ENCODE results near the gene BATF3.

BATF3 gene, protein sequence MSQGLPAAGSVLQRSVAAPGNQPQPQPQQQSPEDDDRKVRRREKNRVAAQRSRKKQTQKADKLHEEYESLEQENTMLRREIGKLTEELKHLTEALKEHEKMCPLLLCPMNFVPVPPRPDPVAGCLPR

DNA sequence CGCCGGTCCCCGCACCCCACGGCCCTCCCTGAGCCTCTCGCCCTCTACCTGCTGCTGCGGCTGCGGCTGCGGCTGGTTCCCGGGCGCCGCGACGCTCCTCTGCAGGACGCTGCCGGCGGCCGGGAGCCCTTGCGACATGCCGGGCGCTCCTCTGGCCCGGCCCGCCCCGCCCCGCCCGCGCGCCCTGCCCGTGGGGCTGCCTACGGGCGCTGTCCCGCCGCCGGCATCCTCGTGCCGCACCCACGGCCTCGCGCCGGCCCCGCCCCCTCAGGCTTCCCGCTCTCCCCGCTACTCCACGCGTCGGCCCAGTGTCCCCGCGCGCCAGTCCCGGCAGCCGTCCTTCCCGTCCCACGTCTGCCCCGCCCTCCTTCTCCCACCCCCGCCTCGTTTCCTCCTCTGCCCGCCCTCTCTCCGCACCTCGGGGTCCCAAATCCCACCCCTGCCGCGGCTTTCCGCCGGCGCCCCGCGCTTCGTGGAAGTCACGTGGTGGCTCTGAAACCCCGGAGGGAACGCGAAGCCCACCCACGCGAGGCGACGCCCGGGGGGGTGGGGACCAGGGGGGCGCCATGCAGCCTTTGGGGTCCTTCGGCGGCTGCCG is at the start of gene BATF3:
TSS of gene BATF3 (minus strand) at position 216 of the 598 bp plus-strand sequence. CDS start at position 138, 78 bp downstream.
- no peak for TF ChIP-seq GATA3 (IDR thresholded peaks at IDR 0.05; ENCODE audit: low read depth, low read length)
- TF ChIP-seq GATA2 (IDR thresholded peaks at IDR 0.05; ENCODE audit: low read depth, low read length), result no peak

DNA sequence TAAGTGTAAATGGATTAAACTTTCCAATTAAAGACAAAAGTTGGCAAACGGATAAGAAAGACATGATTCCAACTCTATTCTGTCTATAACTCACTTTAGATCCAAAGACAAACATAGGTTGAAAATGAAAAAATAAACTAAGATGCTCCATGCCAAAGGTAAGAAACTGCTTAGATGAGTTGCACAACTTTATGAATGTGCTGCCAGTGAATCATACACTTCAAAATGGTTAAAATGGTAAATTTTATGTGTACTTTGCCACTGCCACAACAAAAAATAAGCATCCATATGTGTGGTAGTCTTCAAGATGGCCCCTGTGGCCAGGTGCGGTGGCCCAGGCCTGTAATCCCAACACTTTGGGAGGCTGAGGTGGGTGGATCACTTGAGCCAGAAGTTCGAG is 46.9 kb upstream of the BATF3 start:
- TF ChIP-seq GATA2 (IDR thresholded peaks at IDR 0.05; ENCODE audit: low read depth, low read length), result no peak
- TF ChIP-seq GATA3 (IDR thresholded peaks at IDR 0.05; ENCODE audit: low read depth, low read length), result no peak

- TF ChIP-seq GATA3 (IDR thresholded peaks at IDR 0.05; ENCODE audit: low read depth, low read length) (no peak), GATA2 (IDR thresholded peaks at IDR 0.05; ENCODE audit: low read depth, low read length) (no peak)
Observed at GRCh38 chr1:212745303-212745702, 45.7 kb upstream of the BATF3 start.

- TF ChIP-seq GATA3 (IDR thresholded peaks at IDR 0.05; ENCODE audit: low read depth, low read length) (no peak), GATA2 (IDR thresholded peaks at IDR 0.05; ENCODE audit: low read depth, low read length) (no peak)
Observed at GRCh38 chr1:212743901-212744475, 44.3 kb upstream of the BATF3 start.

DNA sequence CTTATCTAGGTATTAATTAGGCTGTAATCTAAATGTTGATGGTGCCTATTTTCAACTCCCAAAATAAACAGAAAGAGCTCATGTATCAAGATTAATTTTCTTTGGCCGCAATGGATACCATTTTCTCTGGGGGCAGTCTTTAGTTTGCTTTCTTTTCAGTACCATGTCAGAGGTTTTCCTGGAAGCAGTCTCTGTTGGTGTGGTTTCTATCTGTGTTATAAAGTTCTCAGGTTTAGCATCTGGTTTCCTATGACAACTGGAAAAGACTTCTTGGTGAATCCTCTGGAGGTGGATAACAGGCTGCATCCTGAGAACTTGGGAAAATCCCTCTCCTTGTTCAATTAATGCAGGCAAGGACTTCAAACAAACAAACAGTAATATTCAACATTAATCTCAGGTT is 38.7 kb upstream of the BATF3 start:
- no peak for TF ChIP-seq GATA3 (IDR thresholded peaks at IDR 0.05; ENCODE audit: low read depth, low read length)
- no peak for TF ChIP-seq GATA2 (IDR thresholded peaks at IDR 0.05; ENCODE audit: low read depth, low read length)

- TF ChIP-seq GATA3 (IDR thresholded peaks at IDR 0.05; ENCODE audit: low read depth, low read length) (no peak), GATA2 (IDR thresholded peaks at IDR 0.05; ENCODE audit: low read depth, low read length) (no peak)
Observed at GRCh38 chr1:212737559-212737958, 37.9 kb upstream of the BATF3 start.

- no peak for TF ChIP-seq GATA3 (IDR thresholded peaks at IDR 0.05; ENCODE audit: low read depth, low read length)
- no peak for TF ChIP-seq GATA2 (IDR thresholded peaks at IDR 0.05; ENCODE audit: low read depth, low read length)
Observed at GRCh38 chr1:212733109-212733508, 33.5 kb upstream of the BATF3 start.

GRCh38 chr1:212731630-212732029 is 32.0 kb upstream of the BATF3 start:
- TF ChIP-seq GATA2 (IDR thresholded peaks at IDR 0.05; ENCODE audit: low read depth, low read length) (no peak), GATA3 (IDR thresholded peaks at IDR 0.05; ENCODE audit: low read depth, low read length) (no peak)

DNA sequence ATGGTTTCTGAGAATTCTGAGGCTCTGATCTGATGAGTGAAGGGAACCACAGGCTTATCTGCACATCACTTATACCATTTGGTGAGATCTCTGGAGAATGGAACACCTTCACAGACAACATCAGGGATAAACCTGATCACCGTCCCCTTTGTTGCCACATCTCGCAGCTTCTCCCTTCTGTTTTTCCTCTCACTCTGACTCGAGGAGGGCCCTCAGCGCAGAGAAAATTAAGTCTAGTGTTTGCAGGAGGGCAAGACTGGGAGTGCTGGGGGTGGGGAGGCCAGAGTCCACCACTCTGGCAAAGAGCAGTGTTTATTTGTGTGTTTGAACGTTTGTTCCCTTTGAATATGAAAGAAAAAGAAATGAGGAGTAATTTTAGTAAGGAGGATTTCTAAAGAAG is 29.0 kb upstream of the BATF3 start:
- TF ChIP-seq GATA2 (IDR thresholded peaks at IDR 0.05; ENCODE audit: low read depth, low read length), result no peak
- no peak for TF ChIP-seq GATA3 (IDR thresholded peaks at IDR 0.05; ENCODE audit: low read depth, low read length)

DNA sequence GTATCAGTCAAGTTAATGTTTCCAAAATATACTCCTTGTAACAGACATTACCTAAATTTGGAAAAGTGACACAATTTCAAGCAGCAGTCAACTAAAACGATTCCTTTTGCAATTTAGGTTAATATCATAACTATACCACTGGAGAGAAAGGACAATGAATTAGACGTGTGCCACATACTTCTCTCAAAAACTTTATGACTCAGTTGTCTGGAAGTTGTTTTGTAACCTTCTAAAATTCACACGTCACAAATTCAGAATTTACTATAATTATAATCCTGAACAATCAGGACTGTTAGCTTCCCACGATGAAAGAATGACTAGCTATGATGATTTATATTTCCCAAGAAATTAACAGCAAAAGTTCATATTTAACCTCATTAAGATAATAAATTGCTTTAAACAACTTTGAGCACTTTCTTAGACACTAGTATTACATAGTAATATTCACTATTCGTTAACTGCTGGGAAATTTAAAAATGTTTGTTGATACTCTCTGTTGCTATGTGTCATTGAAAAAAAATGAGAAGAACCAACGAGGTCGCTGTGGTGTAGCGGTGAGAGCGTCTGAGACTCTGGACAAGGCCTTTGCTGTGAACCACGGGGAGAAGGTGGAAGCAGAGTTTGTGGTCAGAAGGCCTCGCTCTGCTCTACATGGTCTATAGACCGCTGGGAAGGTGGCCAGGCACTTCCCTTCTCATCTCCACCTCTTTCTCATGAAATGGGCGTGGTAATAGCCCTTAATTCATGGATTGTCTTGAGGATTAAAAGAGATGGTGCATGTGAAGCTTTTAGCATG is 27.9 kb upstream of the BATF3 start:
- TF ChIP-seq GATA3 (IDR thresholded peaks at IDR 0.05; ENCODE audit: low read depth, low read length) (no peak), GATA2 (IDR thresholded peaks at IDR 0.05; ENCODE audit: low read depth, low read length) (no peak)

GRCh38 chr1:212722270-212722957 is 22.8 kb upstream of the BATF3 start:
- TF ChIP-seq GATA2 (IDR thresholded peaks at IDR 0.05; ENCODE audit: low read depth, low read length) (no peak), GATA3 (IDR thresholded peaks at IDR 0.05; ENCODE audit: low read depth, low read length) (no peak)

- TF ChIP-seq GATA2 (IDR thresholded peaks at IDR 0.05; ENCODE audit: low read depth, low read length), result no peak
- no peak for TF ChIP-seq GATA3 (IDR thresholded peaks at IDR 0.05; ENCODE audit: low read depth, low read length)
Observed at GRCh38 chr1:212721388-212722247, 22.0 kb upstream of the BATF3 start.

DNA sequence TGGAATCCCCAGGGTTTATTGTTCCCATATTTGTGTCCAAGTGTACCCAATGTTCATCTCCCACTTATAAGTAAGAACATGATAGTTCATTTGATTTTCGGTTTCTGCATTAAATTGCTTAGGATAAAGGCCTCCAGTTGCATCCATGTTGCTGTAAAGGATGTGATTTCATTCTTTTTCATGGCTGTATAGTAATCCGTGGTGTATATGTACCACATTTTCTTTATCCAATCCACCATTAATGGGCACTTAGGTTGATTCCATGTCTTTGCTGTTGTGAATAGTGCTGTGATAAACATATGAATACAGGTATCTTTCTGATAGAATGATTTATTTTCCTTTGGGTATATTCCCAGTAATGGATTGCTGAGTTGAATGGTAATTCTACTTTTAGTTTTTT is 20.0 kb upstream of the BATF3 start:
- no peak for TF ChIP-seq GATA3 (IDR thresholded peaks at IDR 0.05; ENCODE audit: low read depth, low read length)

Measured in SH-SY5Y (cell line).